NCI-H2107 (cell line): ENCODE measurements around the gene POLR1A.

Experiments used
- DNase-seq: peaks from one replicate; lab custom pipeline; 2025; lab: John Stamatoyannopoulos, UW

The POLR1A gene

DNA sequence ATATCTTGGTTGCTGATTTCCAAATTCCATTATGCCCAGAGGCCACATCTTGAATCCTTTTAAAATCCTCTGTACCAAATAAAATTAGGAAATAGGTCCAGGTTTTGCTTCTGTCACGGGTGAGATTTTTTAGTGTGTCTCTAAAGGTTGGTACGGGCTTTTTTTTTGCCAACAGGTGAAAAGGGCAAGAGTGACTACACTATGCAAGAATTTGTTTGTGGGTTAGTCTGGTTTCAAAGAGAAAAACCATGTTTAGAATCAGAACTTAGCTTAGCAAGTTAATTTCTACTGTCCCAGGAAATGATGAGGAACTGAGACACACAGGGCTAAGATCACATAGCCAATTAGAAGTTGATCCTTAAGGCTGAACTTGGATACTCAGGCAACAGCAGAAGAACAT lies 41.7 kb downstream of the POLR1A start:
- DNase-seq, result no peak

DNA sequence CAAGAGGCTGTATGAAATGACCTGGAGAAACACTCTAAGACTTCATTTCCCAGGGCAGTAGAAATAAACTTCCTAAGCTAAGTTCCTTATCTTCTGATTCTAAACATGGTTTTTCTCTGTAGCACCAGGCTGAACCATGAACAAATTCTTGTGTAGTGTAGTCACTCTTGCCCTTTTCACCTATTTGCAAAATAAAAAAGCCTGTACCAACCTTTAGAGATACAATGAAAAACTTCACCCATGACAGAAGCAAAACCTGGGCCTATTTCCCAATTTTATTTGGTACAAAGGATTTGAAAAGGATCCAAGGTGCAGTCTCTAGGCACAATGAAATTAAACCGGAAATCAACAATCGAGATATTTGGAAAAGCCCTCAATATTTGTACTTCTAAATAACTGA lies 43.6 kb downstream of the POLR1A start:
- no peak for DNase-seq

DNA sequence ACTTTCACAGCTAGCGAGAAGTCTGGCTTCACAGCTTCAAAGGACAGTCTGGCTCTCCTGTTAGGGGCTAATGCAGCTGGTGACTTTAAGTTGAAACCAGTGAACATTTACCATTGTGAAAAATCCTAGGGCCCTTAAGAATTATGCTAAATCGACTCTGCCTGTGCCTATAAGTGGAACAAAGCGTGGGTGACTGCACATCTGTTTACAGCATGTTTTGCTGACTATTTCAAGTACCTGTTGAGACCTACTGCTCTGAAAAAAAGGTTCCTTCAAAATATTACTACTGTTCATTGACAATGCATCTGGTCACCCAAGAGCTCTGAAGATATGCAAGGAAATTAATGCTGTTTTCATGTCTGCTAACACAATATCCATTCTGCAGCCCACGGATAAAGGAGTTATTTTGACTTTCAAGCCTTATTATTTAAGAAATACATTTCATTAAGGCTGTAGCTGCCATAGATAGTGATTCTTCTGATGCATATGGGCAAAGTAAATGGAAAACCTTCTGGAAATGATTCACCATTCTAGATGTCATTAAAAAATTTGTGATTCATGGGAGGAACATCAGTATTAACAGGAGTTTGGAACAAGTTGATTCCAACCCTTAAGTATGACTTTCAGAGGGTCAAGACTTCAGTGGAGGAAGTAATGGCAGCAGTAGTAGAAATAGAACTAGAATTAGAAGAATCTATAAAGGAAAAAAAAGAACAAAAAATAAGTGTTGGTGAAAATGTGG lies 48.9 kb downstream of the POLR1A start:
- DNase-seq, result no peak

- no peak for DNase-seq
These were observed 50.4 kb downstream of the POLR1A start for GRCh38 chr2:86055314-86055713.

DNA sequence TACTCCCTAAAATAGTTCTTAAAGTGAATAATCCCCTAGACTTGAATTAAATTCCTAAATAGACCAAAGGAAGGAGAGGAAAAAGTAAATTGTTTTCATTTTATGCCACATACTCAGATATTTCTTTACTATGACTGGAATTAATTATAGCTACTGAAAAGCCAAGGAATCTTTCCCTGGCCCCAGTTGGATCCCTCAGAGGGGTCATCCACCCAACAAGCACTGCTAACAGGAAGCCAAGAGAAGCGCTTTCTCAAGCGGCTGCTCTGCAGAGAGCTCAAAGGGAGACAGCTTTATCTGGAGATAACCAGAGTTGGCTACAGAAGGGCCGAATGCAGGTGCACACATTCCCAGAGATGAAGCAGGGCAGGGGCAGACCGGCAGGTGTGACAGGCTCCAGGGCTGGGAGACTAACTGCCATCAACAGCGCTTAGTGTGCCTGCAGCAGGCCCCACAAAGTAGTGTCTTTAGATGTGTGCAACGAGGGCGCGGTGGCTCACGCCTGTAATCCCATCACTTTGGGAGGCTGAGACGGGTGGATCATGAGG lies 51.1 kb downstream of the POLR1A start:
- no peak for DNase-seq

- no peak for DNase-seq
These were observed 52.5 kb downstream of the POLR1A start for GRCh38 chr2:86053166-86053565.

DNA sequence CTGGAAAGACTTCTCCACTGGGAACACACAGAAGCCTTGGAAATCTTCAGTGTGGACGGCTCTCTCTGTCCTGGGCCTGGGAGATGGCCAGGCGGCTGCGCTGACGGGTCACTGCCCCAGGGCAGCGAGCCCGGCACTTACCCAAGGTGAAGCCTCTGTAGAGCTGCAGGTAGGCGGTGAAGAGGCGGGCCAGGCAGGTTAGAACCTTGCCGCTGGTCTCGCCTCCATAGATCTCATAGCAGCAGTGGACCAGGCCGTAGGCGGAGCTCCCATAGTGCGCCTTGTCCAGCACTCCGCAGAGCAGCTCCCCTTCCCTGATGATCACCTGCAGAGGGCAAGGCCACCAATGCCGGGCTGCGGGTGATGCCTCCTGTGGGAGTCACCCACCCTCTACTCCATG lies 53.0 kb downstream of the POLR1A start:
- DNase-seq, result no peak

DNA sequence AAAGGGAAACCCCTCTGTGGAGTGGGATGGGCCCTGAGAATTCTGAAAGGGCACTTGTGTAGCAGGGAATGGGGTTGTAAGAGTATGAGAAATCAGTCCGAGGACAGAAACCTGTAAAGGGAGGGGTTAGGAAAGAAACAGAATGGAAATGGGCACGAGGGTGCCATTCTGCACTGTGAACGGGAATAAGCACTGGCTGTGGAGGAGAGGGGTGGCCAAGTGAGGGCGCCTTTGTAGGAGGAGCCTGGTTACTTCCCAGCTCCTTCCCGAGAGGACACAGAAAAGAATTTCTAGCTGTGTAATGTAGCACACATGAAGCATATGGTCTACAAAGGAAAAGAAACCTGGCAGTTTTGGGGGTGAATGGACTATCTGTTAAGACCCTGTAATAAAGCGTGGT lies 53.4 kb downstream of the POLR1A start:
- DNase-seq, result no peak

DNA sequence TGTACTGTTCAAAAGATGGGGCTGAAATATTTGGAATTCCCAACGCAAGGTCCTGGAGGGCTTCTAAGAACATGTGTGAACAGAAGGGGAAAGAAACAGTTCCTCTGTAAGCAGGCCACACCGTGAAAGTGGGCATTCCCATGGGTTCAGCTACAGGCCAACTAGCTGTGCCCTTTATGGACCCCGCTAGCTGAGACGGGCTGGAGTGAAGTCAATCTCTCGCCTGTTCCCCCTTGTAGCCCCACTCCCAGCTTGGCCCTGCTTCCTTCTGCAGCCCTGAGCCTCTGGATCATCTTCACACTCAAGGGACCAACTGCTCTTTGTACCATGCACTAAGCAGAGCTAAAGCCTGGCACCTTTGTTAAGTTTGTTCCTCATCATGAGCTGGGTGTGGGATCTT lies 55.4 kb downstream of the POLR1A start:
- no peak for DNase-seq

DNA sequence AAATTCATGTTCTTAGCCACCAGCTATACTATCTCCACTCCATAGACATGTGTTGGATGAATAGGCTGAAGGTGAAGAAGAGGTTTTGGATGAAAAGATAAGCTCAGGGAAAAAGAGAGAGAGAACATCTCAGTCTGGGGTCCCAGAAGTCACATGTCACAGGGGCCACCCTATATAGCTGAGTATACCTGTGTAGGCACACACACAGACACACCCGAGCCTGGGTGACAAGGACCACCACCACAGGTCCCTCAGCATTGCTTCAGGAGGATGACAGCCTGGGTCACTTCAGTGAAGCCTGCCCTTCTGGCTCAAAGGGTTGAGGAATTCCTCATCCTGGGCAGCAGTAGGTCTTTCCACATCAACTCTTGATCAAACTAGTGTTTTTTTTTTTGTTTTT lies 56.2 kb downstream of the POLR1A start:
- DNase-seq, result no peak

- no peak for DNase-seq
These were observed 56.8 kb downstream of the POLR1A start for GRCh38 chr2:86048888-86049287.

DNA sequence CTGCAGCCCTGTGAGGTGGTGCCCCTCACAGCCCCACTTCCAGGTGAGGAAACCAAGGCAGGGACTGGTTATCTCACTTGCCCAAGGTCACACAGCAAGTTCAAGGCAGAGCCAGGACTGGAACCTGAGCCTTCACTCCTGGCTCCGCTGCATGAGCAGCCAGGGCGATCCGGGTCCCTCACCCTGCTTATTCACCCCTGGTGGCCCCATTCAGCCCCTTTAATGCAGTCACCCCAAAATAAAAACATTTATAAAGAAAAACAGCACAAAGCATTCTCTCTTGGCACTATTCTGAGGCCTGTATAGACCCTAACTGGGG lies 57.3 kb downstream of the POLR1A start:
- no peak for DNase-seq

- no peak for DNase-seq
These were observed 57.9 kb downstream of the POLR1A start for GRCh38 chr2:86047575-86048382.

GRCh38 chr2:86045541-86045940 lies 60.1 kb downstream of the POLR1A start:
- DNase-seq, result no peak

GRCh38 chr2:86044614-86045013 lies 61.1 kb downstream of the POLR1A start:
- no peak for DNase-seq

DNA sequence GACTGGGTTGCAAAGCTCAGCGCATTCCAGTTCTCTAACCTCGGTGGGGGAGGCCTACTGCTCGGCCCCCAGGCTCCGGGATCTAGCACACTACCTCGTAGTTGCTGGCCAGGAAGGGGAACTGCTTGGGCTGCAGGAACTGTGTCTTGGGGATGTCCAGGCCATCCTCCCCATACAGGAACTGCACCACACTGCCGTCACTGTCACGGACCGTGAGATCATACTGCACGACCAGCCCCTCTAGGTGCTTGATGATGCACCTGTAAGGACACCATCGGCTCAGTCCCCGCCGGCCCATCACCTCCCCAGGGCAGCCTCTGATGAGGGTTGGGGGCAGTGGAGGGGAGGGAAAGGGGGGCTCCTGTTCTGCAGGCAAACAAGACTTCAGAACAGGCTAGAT lies 61.6 kb downstream of the POLR1A start:
- no peak for DNase-seq

DNA sequence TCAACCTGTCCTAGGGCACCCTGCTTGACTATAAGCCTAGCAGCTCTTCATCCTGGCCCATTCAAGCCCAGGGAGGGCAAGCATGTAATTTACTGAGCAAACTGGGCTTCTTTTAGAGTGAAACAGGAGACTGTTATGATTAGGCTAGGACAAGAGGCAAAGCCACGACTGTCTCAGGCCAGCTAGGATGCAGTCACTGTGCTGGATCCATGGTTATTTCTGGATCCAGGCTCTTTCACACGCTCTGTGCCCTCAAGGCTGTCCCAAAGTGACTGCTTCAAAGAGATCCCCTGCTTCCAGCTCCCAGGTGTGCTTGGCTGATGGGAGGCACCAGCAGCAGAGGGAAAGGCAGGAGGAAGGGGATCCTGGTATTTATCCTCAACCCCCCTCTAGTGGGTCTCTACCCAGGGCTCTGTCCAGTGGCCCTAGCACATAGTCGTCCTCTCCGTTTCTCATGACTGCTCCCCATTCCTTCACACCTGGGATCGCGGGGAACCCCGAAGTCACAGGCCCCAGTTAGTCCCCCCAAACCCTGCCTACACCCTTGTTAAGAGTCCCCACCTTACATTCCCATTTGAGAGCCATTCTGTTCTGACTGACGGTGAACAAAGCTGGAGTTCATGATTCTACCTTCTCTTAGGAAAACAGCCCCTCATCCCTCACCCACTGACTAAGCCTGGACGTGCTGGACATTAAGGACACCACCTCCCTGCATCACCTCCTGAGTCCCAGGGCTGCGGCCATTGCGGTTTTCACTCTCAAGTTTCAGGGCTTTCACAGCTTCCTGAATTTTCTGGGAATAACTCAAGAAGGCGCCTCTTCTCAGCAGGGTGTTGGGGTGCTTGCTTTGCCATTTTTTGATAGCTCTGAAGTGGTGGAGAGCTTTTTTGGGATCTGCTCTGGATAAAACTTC lies 63.2 kb downstream of the POLR1A start:
- DNase-seq, result no peak

- no peak for DNase-seq
These were observed 65.6 kb downstream of the POLR1A start for GRCh38 chr2:86039963-86040655.

GRCh38 chr2:86039178-86039962 lies 66.3 kb downstream of the POLR1A start:
- DNase-seq, result no peak

DNA sequence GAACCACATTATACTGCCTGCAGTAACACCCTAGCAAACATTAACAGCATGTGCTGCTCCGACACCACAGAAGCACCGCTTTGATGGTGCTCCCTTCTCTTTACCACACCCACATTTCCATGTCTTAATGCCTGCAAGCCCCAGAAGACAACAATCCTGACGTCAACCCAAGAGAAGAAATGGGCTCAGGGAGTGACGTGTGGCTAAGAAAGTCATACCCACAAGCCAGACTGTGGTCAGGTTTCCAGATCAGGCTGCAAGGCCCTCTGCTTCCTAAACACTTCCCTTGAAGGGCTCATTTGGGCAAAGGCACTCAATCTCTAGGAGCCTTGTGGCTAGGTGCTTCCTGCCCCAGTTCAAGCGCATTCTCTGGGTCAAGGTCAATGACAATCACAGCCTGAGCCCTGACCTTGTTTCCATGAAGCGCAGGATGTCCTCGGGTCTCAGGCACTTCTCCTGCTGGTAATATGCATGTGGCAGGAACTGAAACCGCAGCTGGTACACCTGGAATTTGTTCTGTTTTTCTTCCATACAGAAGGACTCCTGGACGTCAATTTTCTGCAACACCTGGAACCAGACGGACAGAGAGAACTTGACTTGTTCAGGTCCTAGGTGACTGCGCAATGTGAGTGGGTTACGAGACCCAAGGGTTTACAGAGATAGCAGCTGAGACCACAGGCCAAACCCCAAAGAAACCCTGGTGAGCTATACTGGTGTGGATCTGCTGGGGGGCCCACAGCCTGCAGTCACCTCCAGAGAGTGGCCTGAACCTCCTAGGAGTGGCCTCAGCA lies 67.2 kb downstream of the POLR1A start:
- DNase-seq, result no peak
